Panc1 (cell line): Measurements from ENCODE around the gene MACROD2. TPM values are rescaled to one million over a fixed set of nuclear protein-coding genes. Genes with fewer than 3 reads are reported as not detected.

ENCODE experiments used
- ATAC-seq: fragments of 200-7000 bp; cut with Tn5 transposase; 2 replicates; pipeline ENCODE4 v1.9.1; 2020; ENCODE audit warnings: mild to moderate bottlenecking, moderate library complexity
- BruUV-seq: library from RNA; stranded (reverse); fragments of 400-500 nt; replicated peaks from 2 replicates; lab custom pipeline; 2021; lab: Mats Ljungman, UMichigan
- CTCF ChIA-PET: fragments of 300-600 bp; sonication (Branson Sonifier 250); formaldehyde crosslinking; loops from one replicate; lab custom pipeline; 2022; ENCODE audit warnings: antibody characterized with exemption; lab: Charles Lee
- POLR2A ChIA-PET: fragments of 300-600 bp; sonication (Branson Sonifier 250); formaldehyde crosslinking; loops from one replicate; lab custom pipeline; 2022; ENCODE audit warnings: antibody characterized with exemption; lab: Charles Lee
- DNase-seq: peaks from one replicate; pipeline ENCODE4 v3.0.0-alpha.2; 2010; ENCODE audit warnings: low read depth, low spot score
- H3K27ac ChIP-seq: 2 replicates; pipeline ENCODE4 v1.5.1; 2011; ENCODE audit warnings: mild to moderate bottlenecking, low read length, inconsistent platforms
- H3K27me3 ChIP-seq: fragments of 200-500 bp; sonication (Bioruptor generic); 2 replicates; pipeline ENCODE4 v1.6.0; 2014; ENCODE audit warnings: low read length, inconsistent platforms; ENCODE audit not compliant: control insufficient read depth, insufficient read depth
- H3K36me3 ChIP-seq: fragments of 200-500 bp; sonication (Bioruptor generic); 2 replicates; pipeline ENCODE4 v1.5.1; 2014; ENCODE audit warnings: inconsistent platforms, mild to moderate bottlenecking, low read length, moderate library complexity; ENCODE audit not compliant: control insufficient read depth, insufficient read depth
- H3K4me1 ChIP-seq: 2 replicates; pipeline ENCODE4 v1.5.1; 2011; ENCODE audit warnings: inconsistent platforms, mild to moderate bottlenecking, low read length, moderate library complexity; ENCODE audit not compliant: control insufficient read depth, insufficient read depth
- H3K4me3 ChIP-seq, 2 experiments: 2 replicates each; pipeline ENCODE4 v1.5.1; 2011 to 2012; ENCODE audit warnings: low read depth in 2 of 2, low read length in 2 of 2, mild to moderate bottlenecking in 2 of 2, inconsistent platforms in 1 of 2, moderate library complexity in 1 of 2
- H3K9me3 ChIP-seq: fragments of 200-500 bp; sonication (Bioruptor generic); 2 replicates; pipeline ENCODE4 v1.5.1; 2014; ENCODE audit warnings: low read depth, mild to moderate bottlenecking, inconsistent platforms, low read length, moderate library complexity; ENCODE audit not compliant: control insufficient read depth, insufficient read depth
- POLR2AphosphoS5 ChIP-seq: IDR thresholded peaks from 2 replicates; pipeline ENCODE4 v1.6.1; 2012; ENCODE audit warnings: mild to moderate bottlenecking, low read depth, low read length, moderate library complexity
- SIN3A ChIP-seq: IDR thresholded peaks from 2 replicates; pipeline ENCODE4 v1.6.1; 2012; ENCODE audit warnings: low read depth, mild to moderate bottlenecking, low read length, moderate library complexity, borderline replicate concordance; ENCODE audit not compliant: insufficient read depth
- TCF7L2 ChIP-seq: IDR thresholded peaks from 2 replicates; pipeline ENCODE4 v1.6.1; 2011; ENCODE audit warnings: mild to moderate bottlenecking, low read depth, low read length, inconsistent platforms
- in situ Hi-C: cut with HindIII; loops from 2 replicates; pipeline ENCODE4 v1.10.0; 2016; ENCODE audit warnings: low sequenced_read_pairs, low pct_unique_long_range_greater_than_20kb
- intact Hi-C: fragments of 100-400 bp; cut with micrococcal nuclease; formaldehyde crosslinking; loops from one replicate; pipeline ENCODE4 v1.10.0; 2022; ENCODE audit not compliant: unreplicated experiment
- total RNA-seq: library from RNA; stranded (reverse); gene quantifications from one replicate; pipeline ENCODE4 v1.2.1, GENCODE V29; 2021; ENCODE audit not compliant: unreplicated experiment
- TF ChIP-seq, protein P1 (sequence below), 2 experiments: IDR thresholded peaks; 2 replicates each; pipeline ENCODE4 v1.6.1; 2011 to 2012; ENCODE audit warnings: low read depth in 2 of 2, control low read depth in 1 of 2, low read length in 1 of 2, mild to moderate bottlenecking in 1 of 2, moderate library complexity in 1 of 2; ENCODE audit not compliant: insufficient read depth in 1 of 2
- TF ChIP-seq, protein P2 (sequence below): fragments of 450-650 bp; IDR thresholded peaks from 2 replicates; pipeline ENCODE4 v1.5.1; 2017; ENCODE audit warnings: mild to moderate bottlenecking

Gene MACROD2
- total RNA-seq, 1 experiment from 2014 or later: 1.2 TPM

DNA sequence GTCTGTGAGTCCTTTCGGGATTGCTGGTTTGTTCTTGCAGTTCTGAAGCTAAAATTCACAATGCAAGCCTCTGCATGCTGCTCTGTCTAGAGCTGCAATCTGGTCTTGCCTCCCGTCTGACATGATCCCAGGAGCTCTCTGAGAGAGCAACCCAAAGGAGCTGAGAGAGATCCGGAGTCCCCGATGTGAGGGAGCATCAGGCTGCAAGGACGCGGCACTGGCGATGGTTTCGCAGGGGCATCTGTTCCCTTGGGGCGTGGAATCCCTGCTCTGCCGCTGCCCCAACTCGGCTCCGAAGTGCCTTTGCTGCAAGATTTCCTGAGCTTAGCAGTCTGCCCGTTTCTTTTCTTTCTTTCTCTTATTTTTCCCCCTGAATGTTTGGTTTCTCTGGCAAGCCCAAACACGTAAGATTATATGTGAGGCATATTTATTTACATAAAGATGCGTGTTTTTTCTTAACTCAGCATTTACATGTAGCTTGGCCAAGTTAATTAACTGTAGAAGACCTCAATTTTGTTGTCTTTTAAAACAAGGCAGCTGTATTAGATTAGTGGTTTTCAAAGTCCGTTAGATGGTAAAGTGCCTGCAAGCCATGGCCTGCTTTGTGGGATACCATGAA, 1704.9 kb downstream of the MACROD2 start:
- no peak overlapping the region for H3K27ac ChIP-seq
- ATAC-seq: no peak
- H3K4me3 ChIP-seq: no peak overlapping the region
- ChIA-PET CTCF (no interaction called here), POLR2A (no interaction called here)
- intact Hi-C loops: no loop called here
- no TSS peak for BruUV-seq
- TF ChIP-seq POLR2AphosphoS5 (no peak), SIN3A (no peak), TCF7L2 (no peak)
- TF ChIP-seq, protein P1, sequence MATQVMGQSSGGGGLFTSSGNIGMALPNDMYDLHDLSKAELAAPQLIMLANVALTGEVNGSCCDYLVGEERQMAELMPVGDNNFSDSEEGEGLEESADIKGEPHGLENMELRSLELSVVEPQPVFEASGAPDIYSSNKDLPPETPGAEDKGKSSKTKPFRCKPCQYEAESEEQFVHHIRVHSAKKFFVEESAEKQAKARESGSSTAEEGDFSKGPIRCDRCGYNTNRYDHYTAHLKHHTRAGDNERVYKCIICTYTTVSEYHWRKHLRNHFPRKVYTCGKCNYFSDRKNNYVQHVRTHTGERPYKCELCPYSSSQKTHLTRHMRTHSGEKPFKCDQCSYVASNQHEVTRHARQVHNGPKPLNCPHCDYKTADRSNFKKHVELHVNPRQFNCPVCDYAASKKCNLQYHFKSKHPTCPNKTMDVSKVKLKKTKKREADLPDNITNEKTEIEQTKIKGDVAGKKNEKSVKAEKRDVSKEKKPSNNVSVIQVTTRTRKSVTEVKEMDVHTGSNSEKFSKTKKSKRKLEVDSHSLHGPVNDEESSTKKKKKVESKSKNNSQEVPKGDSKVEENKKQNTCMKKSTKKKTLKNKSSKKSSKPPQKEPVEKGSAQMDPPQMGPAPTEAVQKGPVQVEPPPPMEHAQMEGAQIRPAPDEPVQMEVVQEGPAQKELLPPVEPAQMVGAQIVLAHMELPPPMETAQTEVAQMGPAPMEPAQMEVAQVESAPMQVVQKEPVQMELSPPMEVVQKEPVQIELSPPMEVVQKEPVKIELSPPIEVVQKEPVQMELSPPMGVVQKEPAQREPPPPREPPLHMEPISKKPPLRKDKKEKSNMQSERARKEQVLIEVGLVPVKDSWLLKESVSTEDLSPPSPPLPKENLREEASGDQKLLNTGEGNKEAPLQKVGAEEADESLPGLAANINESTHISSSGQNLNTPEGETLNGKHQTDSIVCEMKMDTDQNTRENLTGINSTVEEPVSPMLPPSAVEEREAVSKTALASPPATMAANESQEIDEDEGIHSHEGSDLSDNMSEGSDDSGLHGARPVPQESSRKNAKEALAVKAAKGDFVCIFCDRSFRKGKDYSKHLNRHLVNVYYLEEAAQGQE (IDR thresholded peaks at IDR 0.05; ENCODE audit: insufficient read depth in 1 of 2, low read depth in 2 of 2, low read length in 1 of 2): no peak
- TF ChIP-seq, protein P2, sequence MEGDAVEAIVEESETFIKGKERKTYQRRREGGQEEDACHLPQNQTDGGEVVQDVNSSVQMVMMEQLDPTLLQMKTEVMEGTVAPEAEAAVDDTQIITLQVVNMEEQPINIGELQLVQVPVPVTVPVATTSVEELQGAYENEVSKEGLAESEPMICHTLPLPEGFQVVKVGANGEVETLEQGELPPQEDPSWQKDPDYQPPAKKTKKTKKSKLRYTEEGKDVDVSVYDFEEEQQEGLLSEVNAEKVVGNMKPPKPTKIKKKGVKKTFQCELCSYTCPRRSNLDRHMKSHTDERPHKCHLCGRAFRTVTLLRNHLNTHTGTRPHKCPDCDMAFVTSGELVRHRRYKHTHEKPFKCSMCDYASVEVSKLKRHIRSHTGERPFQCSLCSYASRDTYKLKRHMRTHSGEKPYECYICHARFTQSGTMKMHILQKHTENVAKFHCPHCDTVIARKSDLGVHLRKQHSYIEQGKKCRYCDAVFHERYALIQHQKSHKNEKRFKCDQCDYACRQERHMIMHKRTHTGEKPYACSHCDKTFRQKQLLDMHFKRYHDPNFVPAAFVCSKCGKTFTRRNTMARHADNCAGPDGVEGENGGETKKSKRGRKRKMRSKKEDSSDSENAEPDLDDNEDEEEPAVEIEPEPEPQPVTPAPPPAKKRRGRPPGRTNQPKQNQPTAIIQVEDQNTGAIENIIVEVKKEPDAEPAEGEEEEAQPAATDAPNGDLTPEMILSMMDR: no peak
- no peaks in the 10 kb centered on the region for H3K9me3 ChIP-seq
- no peaks in the 10 kb centered on the region for H3K27me3 ChIP-seq
- in situ Hi-C loops: no loop called here
- H3K36me3 ChIP-seq: no peaks in the 10 kb centered on the region
- H3K4me1 ChIP-seq: no peaks in the 10 kb centered on the region
- DNase-seq: no peak

- in situ Hi-C loops (no loop called here), intact Hi-C loops (no loop called here)
- ChIA-PET CTCF (no interaction called here), POLR2A (no interaction called here)
- H3K9me3 ChIP-seq: no peaks in the 10 kb centered on the region
- no peak for DNase-seq
- H3K4me1 ChIP-seq: no peaks in the 10 kb centered on the region
- no peak for ATAC-seq
- no peaks in the 10 kb centered on the region for H3K36me3 ChIP-seq
- no peak overlapping the region for H3K27ac ChIP-seq
- TF ChIP-seq POLR2AphosphoS5: no peak
- TF ChIP-seq, protein P1 (IDR thresholded peaks at IDR 0.05; ENCODE audit: insufficient read depth in 1 of 2, low read depth in 2 of 2, low read length in 1 of 2): no peak
- no peak for TF ChIP-seq SIN3A
- no peak overlapping the region for H3K4me3 ChIP-seq
- H3K27me3 ChIP-seq: no peaks in the 10 kb centered on the region
- BruUV-seq: no TSS peak
These were observed 1706.8 kb downstream of the MACROD2 start for GRCh38 chr20:15702161-15702560.
